Ishikawa (cell line): ENCODE data around the gene DAD1.

Source experiments
- CEBPB ChIP-seq: IDR thresholded peaks from 2 replicates; pipeline ENCODE4 v1.6.1; 2012
- CREB1 ChIP-seq: IDR thresholded peaks from 2 replicates; pipeline ENCODE4 v1.6.1; 2012; ENCODE audit warnings: low read depth
- EGR1 ChIP-seq: IDR thresholded peaks from 2 replicates; pipeline ENCODE4 v1.6.1; 2012
- EP300 ChIP-seq: IDR thresholded peaks from 2 replicates; pipeline ENCODE4 v1.6.1; 2012; ENCODE audit warnings: borderline replicate concordance
- MAX ChIP-seq: IDR thresholded peaks from 2 replicates; pipeline ENCODE4 v1.6.1; 2012
- RAD21 ChIP-seq: IDR thresholded peaks from 2 replicates; pipeline ENCODE4 v1.6.1; 2012; ENCODE audit warnings: low read depth
- REST ChIP-seq: IDR thresholded peaks from 2 replicates; pipeline ENCODE4 v1.6.1; 2012; ENCODE audit warnings: low read depth, mild to moderate bottlenecking
- TCF12 ChIP-seq: IDR thresholded peaks from 2 replicates; pipeline ENCODE4 v1.6.1; 2012; ENCODE audit warnings: low read depth
- YY1 ChIP-seq: IDR thresholded peaks from 2 replicates; pipeline ENCODE4 v1.6.1; 2012; ENCODE audit warnings: low read depth

GRCh38 chr14:22551605-22551997 lies 37.4 kb downstream of the DAD1 start:
- TF ChIP-seq EP300 (no peak), CREB1 (no peak), MAX (no peak), YY1 (no peak), REST (no peak), EGR1 (no peak), CEBPB (no peak), TCF12 (no peak), RAD21 (no peak)
